ENCODE data around the gene HMGCS2.
"Not testable (repeated sequence)": the region's sequence is repeated elsewhere in the genome, so short reads cannot be mapped to it uniquely, and the experiment has no call there.

HMGCS2 gene

DNA sequence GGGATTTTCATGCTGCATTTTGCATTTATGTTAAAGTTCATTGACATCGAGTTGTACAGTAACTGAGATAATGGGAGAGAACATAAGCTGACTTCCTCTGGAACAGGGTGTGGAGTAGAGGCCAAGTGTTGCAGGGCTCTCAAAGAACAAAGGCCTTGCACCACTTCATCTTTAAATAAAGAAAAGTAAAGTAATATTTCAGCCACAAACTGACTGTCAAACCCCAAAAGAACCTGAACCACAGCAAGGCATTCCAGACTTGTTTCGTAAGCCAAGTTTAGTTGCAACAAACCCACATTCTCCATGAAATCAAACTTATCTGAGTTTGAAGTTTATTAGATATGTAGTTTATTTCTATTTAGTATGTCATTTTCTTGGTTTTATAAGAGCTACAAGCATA lies 19.1 kb upstream of the HMGCS2 start:
- DNase-seq, result no peak

DNA sequence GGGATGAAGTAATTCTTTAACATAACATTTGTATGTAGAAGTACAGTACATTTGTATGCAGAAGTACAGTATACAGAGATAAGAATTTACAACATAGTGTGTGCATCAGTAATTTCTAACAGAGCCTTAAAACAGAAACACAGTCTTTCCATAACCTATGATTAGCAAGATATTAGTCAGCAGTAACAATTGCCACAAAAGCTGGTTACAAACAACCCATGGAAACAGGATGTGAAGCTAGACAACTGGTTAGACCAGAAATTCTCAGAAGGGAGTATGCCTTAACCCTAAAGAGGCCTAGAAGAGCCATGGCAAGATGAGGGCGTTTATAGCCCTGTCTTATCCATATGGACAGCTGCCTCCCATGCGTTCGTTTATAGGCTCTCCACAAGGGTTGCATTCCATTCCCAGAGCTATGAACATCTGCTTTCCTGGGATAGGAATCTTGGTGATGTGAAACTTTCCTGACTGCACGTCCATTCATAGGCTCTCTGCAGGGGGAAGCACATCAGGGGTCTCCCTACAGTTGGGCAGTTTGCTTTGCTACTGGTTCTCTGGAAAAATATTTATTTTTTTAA lies 17.9 kb upstream of the HMGCS2 start:
- not testable (repeated sequence) for DNase-seq

GRCh38 chr1:119786046-119786445 lies 17.3 kb upstream of the HMGCS2 start:
- not testable (repeated sequence) for DNase-seq

- no peak for DNase-seq
These were observed 15.6 kb upstream of the HMGCS2 start for GRCh38 chr1:119784191-119784781.

DNA sequence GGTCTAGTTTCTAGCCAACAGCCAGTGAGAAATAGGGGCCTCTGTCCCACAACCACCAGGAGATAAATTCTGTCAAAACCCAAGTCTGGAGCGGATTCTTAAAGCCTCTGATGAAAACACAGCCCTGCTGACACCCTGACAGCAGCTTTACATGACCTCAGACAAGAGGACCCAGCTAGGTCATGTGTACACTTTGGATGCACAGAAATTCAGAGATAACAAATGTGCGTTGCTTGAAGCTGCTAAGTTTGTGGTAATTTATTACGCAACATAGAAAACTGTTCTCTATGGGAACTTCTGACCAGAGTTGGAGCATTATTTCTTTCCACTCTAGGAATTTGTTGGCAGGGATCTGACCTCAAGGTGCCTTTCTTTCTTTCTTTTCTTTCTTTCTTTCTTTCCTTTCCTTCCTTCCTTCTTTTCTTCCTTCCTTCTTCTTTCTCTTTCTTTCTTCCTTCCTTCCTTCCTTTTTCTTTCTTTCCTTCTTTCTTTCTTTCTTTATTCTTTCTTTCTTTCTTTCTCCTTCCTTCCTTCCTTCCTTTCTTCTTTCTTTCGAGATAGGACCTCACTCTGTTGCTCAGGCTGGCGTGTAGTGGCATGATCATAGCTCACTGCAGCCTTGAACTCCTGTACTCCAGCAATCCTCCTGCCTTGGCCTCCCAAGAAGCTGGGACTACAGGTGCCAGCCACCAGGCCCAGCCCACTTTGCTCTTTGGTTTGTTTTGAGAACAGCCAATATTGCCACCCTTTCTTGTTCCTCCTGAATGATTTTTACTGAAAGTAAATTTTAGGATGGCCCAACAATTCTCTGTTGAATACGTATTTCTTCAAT lies 14.9 kb upstream of the HMGCS2 start:
- DNase-seq, result no peak

DNA sequence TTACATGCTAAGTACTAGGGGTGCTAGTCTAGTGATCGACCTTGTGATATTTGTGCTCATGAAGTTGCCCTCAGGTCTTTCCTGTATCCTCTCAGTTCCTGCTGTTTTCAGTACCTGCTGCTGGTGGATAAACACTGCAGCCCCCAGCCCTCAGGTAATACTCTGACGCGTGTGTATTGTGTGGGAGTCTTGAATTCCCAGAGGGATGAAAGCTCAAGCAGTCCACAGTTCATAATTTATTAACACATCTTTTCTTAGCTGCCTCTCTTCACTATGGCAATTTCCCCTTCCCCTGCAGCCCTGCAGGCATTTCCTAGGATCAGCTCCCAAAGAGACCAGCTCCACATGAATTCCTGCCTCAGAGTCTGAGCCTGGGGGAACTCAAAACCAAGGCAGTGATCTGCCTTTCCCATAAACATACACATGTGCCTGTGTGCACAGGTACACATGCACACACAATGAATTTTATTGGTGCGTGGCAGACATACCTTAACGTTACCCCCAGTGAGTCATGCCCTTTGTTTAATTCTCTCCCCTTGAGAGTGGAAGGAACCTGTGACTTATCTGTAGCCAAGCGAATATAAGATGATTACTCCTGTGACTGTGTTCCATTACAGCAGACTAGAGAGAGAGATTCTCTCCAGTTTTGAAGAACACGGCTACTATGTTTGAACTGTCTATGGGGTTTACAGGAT lies 14.1 kb upstream of the HMGCS2 start:
- DNase-seq, result no peak

GRCh38 chr1:119781434-119782210 lies 12.9 kb upstream of the HMGCS2 start:
- no peak for DNase-seq

DNA sequence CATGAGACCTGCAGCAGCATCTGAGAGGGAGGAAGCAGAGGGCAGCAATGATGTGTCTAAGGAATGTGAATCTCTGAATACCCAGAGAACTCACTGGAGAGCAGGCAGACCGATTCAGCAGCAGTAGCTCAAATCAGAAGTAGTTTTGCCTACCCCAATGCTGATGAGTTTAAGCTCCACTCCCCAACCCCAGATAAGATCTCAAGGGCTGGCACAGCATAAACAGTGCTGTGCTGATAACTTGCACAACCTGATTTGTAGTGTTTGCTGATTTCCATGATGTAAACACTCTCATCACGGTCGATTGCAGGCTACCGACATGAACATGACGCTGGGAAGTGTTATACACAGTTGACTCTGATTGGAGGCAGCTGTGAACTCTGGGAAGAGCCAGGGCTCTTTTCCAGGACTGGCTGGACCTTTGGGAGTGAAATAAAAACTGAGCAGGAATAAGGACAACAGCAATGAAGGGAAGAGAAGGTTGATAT lies 11.2 kb upstream of the HMGCS2 start:
- no peak for DNase-seq

DNA sequence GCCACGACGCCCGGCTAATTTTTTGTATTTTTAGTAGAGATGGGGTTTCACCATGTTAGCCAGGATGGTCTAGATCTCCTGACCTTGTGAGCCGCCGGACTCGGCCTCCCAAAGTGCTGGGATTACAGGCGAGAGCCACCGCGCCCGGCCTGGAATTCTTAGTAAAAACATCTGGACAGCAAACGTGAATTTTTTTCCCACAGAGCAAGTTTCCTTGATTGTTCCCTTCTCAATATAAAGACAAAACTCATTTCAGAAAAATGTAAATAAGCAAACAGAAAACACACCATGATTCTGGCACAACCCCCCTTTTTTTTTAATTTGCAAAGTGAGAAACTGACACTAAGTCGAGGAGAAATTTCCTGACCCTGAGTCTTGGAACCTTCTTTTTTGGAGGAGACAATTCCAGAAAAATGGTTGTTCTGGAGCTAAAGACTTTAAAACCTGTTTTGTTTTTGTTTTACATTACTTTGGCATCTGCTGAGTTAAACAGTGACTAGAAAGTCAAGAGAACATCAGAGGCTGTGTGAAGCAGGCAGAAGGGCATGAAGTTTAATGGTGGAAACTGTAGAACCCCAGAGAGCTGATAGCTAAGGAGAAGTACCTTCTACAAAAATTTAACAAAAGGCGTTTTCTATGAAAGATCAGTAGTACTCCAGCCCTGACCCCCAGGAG lies 10.3 kb upstream of the HMGCS2 start:
- DNase-seq, result no peak

DNA sequence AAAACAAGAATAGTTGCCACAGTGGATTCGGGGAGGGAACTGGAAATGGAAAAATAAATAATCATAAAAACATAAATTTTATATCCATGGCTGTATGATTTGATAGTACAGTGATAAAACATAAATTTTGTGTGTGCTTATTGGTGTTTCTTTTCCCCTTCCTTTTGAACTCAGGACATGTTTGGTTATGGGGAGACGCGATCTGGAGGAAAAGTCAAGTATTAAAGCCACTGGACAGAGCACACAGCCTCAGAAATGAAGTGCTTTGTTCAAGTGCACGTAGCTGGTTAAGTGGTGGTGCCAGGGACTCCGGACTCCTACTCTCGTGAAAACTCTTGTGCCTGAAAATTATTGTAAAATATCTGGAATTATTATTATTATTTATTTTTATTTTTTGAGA lies 9.7 kb upstream of the HMGCS2 start:
- DNase-seq, result no peak

GRCh38 chr1:119774746-119775490 lies 6.2 kb upstream of the HMGCS2 start:
- DNase-seq, result no peak

DNA sequence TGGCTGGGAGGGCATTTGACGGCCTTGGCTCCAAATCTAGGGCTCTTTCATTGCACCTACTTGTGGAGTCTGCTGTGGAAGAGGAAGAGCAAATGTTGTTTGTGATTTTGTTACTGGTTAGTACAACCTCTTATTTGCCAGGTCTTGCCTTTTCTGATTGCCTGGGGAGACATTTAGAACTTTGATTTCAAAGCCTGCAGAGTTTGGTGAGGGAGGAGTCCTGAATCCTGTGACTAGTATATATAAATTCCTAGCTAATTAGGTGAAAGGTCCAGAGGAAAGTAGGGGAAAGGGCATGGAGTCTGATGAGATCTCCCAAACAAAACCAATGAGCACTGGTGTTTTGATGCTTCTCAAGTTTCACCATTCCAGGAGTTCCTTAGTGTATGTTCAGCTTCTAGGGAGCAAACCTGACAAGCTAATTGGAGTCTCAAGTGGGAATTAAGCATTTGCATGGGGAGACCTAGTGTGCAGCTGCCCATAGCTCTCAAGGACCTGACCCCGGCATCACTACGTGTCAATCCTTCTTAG lies 5.1 kb upstream of the HMGCS2 start:
- no peak for DNase-seq

DNA sequence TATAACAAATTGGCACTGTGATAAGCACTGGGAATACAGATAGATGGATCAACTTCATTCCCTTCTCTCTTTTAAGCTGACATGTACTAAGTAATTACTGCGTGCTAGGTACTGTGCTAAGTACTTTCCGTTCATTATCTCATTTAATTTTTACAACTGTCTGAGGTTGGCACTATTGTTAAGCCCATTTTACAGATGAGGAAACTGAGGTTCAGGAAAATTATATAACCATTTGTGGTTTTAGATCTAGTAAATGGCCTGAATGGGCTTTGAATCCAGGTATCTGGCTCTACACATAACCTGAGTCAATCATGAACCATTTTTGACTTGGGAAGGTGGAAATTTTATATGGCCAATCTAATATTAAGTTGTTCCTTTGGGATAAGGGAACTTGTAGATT lies 3.6 kb upstream of the HMGCS2 start:
- no peak for DNase-seq

GRCh38 chr1:119771770-119772169 lies 3.1 kb upstream of the HMGCS2 start:
- no peak for DNase-seq

DNA sequence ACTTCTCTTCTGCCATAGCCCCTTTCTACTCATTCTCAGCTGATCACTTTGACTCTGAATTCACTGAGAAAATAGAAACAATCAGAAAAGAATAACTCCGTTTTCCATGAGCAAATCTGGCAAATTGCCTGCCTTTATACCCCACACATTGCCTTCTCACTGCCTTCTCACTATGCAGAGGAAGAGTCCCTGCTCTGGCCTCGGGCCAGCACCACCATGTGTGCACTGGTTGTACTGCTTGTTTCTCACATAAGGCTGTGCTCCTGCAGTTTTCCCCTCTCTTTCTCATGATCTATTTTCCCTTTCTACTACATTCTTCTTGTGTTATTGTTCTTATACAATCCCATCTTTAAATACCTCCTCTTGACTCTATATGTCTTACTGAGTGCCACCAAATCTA lies 2.3 kb upstream of the HMGCS2 start:
- DNase-seq, result no peak

GRCh38 chr1:119767486-119767885 lies 1.2 kb downstream of the HMGCS2 start:
- DNase-seq, result no peak

DNA sequence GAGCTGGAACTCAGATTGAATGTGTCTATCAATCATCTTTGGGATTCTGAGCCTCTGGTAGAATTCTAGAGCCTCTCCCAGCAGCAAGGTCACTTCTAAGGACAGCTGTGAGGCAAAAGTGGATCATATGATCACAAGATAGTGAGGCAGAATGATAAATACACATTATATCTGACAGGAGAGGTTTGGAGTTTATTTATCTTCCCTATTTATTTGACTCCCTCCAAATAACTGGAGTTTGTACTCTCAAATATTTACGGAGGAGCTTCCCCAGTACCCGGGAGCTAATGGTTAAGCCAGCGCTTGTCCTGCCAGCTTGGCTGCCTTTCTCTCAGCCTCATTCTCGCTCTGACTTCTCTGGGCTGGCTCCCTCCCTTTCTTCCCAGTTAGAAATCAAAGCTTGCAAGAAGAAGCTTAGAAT lies 2.3 kb downstream of the HMGCS2 start:
- DNase-seq, result no peak

GRCh38 chr1:119764220-119764619 lies 4.5 kb downstream of the HMGCS2 start:
- no peak for DNase-seq

GRCh38 chr1:119762953-119763352 lies 5.8 kb downstream of the HMGCS2 start:
- DNase-seq, result no peak

DNA sequence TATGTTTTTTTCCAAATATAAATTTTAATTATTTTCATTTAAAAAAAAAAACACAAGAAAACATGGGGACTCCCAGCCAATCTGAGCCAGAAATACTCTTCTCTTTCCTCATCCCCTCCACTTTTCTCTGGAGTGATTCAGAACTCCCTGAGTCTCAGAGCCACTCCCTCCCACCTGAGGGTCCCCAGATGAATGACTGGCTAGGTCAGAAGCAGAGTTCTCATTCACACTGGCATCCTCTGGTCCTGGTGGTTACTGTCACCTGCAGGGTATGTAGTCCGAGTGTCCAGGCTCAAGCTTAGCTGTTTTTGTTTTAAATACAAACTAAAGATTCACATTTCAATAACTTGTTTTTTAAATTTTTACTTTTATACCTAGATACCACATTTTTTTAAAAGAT lies 6.3 kb downstream of the HMGCS2 start:
- DNase-seq, result no peak

DNA sequence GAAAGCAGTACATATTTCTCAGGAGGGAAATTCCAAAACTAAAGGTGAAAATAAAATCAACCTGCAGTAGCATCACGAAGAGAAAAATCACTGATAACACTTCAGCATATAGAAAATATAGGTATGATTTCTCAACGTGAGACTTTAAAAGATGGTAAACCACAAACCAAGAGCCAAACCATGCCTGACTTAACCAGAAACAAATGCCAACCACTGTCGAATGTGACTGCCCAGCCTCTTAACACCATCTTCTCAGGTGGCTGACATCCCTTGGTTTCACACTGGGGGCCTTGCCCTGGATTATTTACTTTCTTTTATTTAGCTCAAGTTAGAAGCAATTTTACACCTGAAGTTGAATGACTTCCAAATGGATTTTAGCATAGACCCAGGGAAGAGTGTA lies 10.1 kb downstream of the HMGCS2 start:
- no peak for DNase-seq
